CD4-positive, alpha-beta T cell treated with Interleukin-17A for 4 hours (primary cell): ENCODE results near the gene C2.
"Not testable (repeated sequence)": the region's sequence is repeated elsewhere in the genome, so short reads cannot be mapped to it uniquely, and the experiment has no call there.

Experiments
- DNase-seq: peaks from one replicate; pipeline ENCODE4 v3.0.0-alpha.2; 2020; ENCODE audit warnings: mixed read lengths

The C2 gene

DNA sequence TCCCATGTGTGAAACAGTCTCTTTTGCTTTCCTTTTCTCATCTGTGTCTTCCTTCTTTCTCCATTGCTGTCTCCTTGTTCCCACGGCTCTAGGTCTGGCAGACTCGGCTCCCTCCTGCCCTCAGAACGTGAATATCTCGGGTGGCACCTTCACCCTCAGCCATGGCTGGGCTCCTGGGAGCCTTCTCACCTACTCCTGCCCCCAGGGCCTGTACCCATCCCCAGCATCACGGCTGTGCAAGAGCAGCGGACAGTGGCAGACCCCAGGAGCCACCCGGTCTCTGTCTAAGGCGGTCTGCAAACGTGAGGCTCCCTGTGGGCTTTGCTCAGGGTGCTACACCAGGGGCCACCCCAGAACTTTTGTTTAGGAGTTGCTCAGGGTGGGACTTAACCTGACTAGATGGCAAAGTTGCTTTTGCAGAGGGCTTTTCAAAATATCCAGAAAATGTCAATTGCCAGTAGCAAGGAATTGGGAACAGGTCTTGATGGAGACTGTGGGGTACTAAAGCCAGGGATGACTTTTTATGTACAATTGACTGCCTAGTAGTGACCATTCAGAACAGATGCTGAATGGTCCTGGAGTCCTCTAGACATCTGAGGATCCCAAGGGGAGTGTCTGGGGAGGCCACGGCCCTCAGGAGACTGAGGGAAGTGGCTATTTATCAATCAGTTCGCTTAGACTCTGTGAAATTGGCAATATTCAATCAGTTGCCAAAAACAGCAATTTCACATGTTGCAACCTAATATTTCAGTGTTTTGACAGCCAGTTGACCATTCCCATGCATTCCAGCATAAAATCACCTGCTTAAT, 550 bp downstream of the C2 start:
- DNase-seq: no peak

DNA sequence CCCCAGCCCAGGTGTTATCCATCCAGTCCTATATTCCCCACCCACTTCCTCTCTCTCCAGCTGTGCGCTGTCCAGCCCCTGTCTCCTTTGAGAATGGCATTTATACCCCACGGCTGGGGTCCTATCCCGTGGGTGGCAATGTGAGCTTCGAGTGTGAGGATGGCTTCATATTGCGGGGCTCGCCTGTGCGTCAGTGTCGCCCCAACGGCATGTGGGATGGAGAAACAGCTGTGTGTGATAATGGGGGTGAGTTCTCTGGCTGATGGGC, 1.1 kb downstream of the C2 start:
- no peak for DNase-seq

DNA sequence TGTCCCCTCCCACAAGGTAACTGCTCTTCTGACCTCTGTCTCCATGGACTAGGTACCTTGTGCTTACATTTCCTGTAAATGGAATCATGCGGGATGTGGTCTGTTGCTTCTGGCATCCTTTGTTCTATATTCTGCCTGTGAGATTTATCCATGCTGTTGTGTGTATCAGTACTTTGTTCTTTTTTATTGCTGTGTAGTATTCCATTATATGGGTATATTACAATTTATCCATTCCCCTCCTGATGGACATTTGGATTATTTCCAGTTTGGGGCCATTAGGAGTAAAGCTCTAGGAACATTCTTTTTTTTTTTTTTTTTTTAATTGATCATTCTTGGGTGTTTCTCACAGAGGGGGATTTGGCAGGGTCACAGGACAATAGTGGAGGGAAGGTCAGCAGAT, 3.4 kb downstream of the C2 start:
- no peak for DNase-seq

DNA sequence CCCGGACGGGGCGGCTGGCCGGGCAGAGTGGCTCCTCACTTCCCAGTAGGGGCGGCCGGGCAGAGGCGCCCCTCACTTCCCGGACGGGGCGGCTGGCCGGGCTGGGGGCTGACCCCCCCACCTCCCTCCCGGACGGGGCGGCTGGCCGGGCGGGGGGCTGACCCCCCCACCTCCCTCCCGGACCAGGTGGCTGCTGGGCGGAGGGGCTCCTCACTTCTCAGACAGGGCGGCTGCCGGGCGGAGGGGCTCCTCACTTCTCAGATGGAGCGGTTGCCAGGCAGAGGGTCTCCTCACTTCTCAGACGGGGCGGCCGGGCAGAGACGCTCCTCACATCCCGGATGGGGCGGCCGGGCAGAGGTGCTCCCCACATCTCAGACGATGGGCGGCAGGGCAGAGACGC, 4.6 kb downstream of the C2 start:
- DNase-seq: not testable (repeated sequence)

GRCh38 chr6:31933537-31933936, 6.0 kb downstream of the C2 start:
- DNase-seq: no peak

GRCh38 chr6:31935021-31935420, 7.5 kb downstream of the C2 start:
- no peak for DNase-seq

DNA sequence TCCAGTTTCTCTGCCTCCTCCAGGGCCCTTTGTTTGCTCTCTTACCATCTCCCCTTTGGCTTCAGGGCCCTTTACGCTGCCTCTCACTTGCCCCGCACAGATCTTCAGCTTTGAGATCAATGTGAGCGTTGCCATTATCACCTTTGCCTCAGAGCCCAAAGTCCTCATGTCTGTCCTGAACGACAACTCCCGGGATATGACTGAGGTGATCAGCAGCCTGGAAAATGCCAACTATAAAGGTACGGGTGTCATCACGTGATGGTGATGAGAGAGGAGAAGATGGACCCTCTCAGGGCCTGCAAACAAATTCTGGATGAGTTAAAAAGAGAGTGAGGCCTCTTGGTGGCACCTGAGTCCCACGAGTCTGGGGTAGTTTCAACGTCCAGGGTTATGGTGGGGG, 8.3 kb downstream of the C2 start:
- no peak for DNase-seq

GRCh38 chr6:31940256-31940664, 12.7 kb downstream of the C2 start:
- no peak for DNase-seq

DNA sequence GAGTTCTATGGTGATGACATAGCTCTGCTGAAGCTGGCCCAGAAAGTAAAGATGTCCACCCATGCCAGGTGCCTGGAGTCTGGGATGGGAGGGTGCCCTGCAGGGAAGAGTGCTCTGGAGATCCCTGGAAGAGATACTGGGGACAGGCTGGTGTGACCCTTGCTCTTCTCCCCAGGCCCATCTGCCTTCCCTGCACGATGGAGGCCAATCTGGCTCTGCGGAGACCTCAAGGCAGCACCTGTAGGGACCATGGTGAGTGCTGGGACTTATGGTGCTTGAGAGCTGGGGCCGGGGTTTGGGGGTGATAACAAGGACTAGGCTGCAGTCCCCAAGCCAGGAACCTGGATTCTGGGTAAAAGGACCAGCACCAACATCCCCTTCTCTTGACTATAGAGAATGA, 16.2 kb downstream of the C2 start:
- DNase-seq: no peak

GRCh38 chr6:31945154-31945506, 17.6 kb downstream of the C2 start:
- DNase-seq: no peak

GRCh38 chr6:31945507-31946369, 18.2 kb downstream of the C2 start, which contains the start of gene CFB:
TSS of gene CFB (plus strand) at chr6:31946095. CDS start at chr6:31946222, 127 bp downstream.
- DNase-seq: no peak

DNA sequence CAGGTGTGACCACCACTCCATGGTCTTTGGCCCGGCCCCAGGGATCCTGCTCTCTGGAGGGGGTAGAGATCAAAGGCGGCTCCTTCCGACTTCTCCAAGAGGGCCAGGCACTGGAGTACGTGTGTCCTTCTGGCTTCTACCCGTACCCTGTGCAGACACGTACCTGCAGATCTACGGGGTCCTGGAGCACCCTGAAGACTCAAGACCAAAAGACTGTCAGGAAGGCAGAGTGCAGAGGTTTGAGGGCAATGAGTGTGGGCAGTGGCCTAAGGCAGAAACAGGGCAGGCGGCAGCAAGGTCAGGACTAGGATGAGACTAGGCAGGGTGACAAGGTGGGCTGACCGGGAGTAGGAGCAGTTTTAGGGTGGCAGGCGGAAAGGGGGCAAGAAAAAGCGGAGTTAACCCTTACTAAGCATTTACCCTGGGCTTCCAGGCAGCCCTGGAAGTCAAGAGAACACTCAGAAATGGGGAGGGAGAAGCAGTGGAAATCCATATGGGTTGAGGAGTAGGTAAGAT, 18.9 kb downstream of the C2 start:
- no peak for DNase-seq

DNA sequence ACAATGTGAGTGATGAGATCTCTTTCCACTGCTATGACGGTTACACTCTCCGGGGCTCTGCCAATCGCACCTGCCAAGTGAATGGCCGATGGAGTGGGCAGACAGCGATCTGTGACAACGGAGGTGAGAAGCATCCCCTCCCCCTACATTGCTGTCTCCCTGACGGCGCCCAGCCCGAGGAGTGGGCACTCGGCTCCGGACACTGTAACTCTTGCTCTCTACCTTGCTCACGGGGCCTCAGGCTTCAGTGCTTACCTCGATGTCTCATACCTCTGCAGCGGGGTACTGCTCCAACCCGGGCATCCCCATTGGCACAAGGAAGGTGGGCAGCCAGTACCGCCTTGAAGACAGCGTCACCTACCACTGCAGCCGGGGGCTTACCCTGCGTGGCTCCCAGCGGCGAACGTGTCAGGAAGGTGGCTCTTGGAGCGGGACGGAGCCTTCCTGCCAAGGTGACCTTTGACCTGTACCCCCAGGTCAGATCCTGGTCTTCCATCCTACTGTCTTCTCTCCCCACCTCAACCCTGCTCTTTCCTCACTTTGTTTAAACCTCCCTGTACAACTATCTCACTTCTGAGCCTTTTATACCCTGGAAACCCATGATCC, 19.7 kb downstream of the C2 start:
- no peak for DNase-seq

DNA sequence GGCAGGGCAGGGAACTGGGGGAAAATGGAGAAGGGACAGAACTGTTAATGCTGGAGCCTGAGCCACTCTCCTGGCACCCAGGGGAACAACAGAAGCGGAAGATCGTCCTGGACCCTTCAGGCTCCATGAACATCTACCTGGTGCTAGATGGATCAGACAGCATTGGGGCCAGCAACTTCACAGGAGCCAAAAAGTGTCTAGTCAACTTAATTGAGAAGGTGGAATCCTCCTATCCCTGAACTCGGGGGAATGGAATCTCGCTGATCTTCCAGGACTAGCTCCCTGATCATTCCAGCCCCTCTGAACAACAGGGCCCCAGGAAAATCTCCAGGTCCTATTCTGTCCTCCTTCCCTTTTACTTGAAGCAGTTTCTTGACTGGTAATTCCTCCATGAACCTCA, 20.3 kb downstream of the C2 start:
- no peak for DNase-seq

- no peak for DNase-seq
Measured at GRCh38 chr6:31948306-31948705, 20.8 kb downstream of the C2 start.

GRCh38 chr6:31948753-31949413, 21.4 kb downstream of the C2 start:
- no peak for DNase-seq

DNA sequence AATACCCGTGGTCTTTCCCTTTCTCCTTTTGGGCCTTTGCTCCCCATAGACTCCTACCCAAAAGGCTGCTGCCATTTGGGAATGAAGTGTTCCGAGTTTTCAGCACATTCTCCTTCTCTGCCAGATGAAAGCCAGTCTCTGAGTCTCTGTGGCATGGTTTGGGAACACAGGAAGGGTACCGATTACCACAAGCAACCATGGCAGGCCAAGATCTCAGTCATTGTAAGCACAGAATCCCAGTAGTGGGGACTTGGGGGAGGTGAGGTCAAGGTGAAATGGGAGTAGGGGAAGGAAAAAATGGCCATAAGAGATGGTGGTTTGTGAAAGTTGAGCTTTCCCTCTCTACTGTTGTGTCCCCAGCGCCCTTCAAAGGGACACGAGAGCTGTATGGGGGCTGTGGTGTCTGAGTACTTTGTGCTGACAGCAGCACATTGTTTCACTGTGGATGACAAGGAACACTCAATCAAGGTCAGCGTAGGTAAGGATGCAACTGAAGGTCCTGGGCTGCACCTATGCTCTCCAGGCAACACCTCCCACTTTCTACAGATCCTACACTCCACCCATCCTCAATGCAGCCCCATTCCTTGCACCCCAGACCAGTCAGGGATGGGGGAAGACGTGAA, 22.5 kb downstream of the C2 start:
- DNase-seq: no peak

DNA sequence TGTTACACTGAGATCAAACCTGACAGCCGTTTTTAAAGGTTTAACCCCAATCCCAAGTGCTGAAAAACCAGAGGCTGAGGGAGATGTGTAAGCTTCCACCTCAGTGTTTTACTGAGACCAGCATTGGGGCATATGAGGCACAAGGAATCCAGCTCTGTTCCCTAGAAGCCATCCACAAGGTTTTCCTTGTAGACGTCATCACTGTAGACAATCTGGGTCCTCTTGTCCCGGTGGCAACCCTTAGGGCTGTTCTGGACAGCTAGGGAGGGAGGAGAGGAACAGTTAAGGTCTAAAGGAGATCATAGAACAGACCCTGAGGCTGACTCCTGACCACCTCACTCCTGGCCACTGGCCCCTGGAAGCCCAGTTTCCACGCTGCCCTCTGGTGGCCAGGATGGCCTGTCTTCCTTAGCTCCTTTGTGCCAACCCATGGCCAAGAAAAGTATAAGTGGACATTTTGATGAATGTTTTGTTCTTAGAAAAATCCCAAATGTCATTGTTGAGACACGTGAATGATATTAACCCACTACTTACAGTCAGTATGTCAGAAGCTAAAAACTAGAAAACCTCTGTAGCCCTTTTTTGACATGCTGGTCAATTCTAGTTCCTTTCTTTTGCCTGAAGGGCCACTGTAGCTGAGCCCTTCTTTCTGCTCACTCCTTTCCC, 24.8 kb downstream of the C2 start:
- DNase-seq: peak; percentile 60

GRCh38 chr6:31952890-31953289, 25.4 kb downstream of the C2 start:
- no peak for DNase-seq

DNA sequence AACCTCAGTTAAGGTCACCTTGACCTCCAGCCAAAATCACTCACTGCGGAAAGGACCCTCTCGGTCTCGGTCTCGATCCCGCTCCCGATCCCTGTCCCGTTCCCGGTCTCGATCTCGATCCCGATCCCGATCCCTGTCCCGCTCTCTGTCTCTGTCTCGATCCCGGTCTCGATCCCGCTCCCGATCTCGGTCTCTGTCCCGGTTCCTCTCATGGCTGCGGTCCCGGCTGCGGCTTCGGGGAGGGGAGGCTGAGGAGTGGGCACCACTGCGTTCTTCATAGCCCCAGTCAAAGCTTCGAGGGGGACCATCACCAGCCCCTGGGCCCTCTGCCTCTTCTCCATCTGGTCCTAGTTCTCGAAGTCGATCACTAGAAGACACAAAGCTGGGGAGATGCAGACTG, 27.0 kb downstream of the C2 start:
- DNase-seq: no peak

GRCh38 chr6:31956796-31957195, 29.3 kb downstream of the C2 start:
- no peak for DNase-seq

DNA sequence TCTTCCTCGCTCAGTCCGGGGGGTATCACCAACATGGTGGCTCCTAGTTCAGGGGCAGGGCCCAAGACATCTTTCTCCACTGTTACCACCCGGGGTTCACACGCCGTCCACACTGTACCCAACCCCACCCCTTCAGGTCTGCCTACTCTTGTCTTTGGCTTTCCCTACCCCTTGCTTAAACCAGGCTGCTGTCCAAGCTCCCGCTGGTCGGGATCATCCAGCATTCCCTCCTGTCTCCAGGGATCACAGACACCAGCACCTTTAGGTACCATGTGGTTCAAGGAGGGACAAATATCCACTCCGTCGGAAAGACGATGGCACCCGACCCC, 30.9 kb downstream of the C2 start:
- DNase-seq: no peak
